CD4-positive, alpha-beta T cell (primary cell): ENCODE data around the gene ADCY5. TPM values are rescaled to one million over a fixed set of nuclear protein-coding genes. Genes with fewer than 3 reads are reported as not detected.

ENCODE experiments used
- ATAC-seq: fragments of 200-7000 bp; cut with Tn5 transposase; one replicate; pipeline ENCODE4 v1.10.0; 2022; ENCODE audit warnings: mild to moderate bottlenecking; ENCODE audit not compliant: poor library complexity
- CTCF ChIA-PET: fragments of 350-600 bp; sonication (Branson Sonifier 250); formaldehyde crosslinking; loops from one replicate; lab custom pipeline; 2021; ENCODE audit warnings: antibody characterized with exemption, inconsistent platforms; lab: Charles Lee
- POLR2A ChIA-PET: fragments of 350-600 bp; sonication (Branson Sonifier 250); formaldehyde crosslinking; loops from one replicate; lab custom pipeline; 2021; ENCODE audit warnings: antibody characterized with exemption, inconsistent platforms; lab: Charles Lee
- DNase-seq, 14 experiments: peaks; one replicate each; pipeline ENCODE4 v3.0.0-alpha.2; 2013 to 2020; ENCODE audit warnings: mixed read lengths in 2 of 14
- H3K27ac ChIP-seq, 2 donors: one replicate each; pipeline versions ENCODE4 v1.5.1 to v1.7.0; 2013; ENCODE audit warnings: low read length in 2 of 2, low read depth in 1 of 2, mild to moderate bottlenecking in 1 of 2
- H3K27me3 ChIP-seq, 2 experiments: 1 replicate in 1 of 2; 2 replicates in 1 of 2; pipeline versions ENCODE4 v1.6.1 to v1.7.0; 2013; ENCODE audit warnings: low read length in 2 of 2, control low read depth in 1 of 2, mild to moderate bottlenecking in 1 of 2, moderate library complexity in 1 of 2; ENCODE audit not compliant: insufficient read depth in 2 of 2, control insufficient read depth in 1 of 2
- H3K36me3 ChIP-seq: one replicate; pipeline ENCODE4 v1.6.1; 2013; ENCODE audit warnings: low read length, control low read depth; ENCODE audit not compliant: insufficient read depth
- H3K4me1 ChIP-seq: one replicate; pipeline ENCODE4 v1.6.1; 2013; ENCODE audit warnings: low read length, control low read depth; ENCODE audit not compliant: insufficient read depth
- H3K4me3 ChIP-seq: one replicate; pipeline ENCODE4 v1.5.1; 2013; ENCODE audit warnings: mild to moderate bottlenecking, low read length, moderate library complexity
- H3K9me3 ChIP-seq, 2 experiments: 1 replicate in 1 of 2; 2 replicates in 1 of 2; pipeline versions ENCODE4 v1.6.1 to v1.7.0; 2013; ENCODE audit warnings: low read length in 2 of 2, mild to moderate bottlenecking in 2 of 2, control low read depth in 1 of 2, moderate library complexity in 1 of 2; ENCODE audit not compliant: control insufficient read depth in 1 of 2, insufficient read depth in 1 of 2
- H3K27ac Mint-ChIP-seq: one replicate; pipeline ENCODE4 v1.8.0; 2020; ENCODE audit warnings: mixed read lengths
- H3K27me3 Mint-ChIP-seq: one replicate; pipeline ENCODE4 v1.8.0; 2021; ENCODE audit warnings: mixed read lengths
- H3K36me3 Mint-ChIP-seq: one replicate; pipeline ENCODE4 v1.8.0; 2021; ENCODE audit warnings: low read depth, mixed read lengths
- H3K4me1 Mint-ChIP-seq: one replicate; pipeline ENCODE4 v1.8.0; 2021; ENCODE audit warnings: low read depth, mixed read lengths
- H3K4me3 Mint-ChIP-seq: one replicate; pipeline ENCODE4 v1.8.0; 2020; ENCODE audit warnings: mild to moderate bottlenecking, mixed read lengths
- H3K9me3 Mint-ChIP-seq: one replicate; pipeline ENCODE4 v1.8.0; 2020; ENCODE audit warnings: mixed read lengths
- CTCF ChIP-seq: fragments of 200-600 bp; IDR thresholded peaks from one replicate; pipeline ENCODE4 v1.8.0; 2022; ENCODE audit warnings: antibody characterized with exemption, mild to moderate bottlenecking
- intact Hi-C, 2 experiments: fragments of 100-400 bp; cut with DNase I in 1 of 2; cut with micrococcal nuclease in 1 of 2; formaldehyde crosslinking; loops; one replicate each; pipeline versions ENCODE4 v1.15.1 to v1.9.0; 2023 to 2025; cut with DNase I, micrococcal nuclease
- total RNA-seq, 174 experiments: library from RNA in 2 of 174; stranded (reverse) in 2 of 174; gene quantifications; one replicate each; pipeline ENCODE4 v1.2.3 and lab custom pipeline; 2021 to 2026

The ADCY5 gene
- total RNA-seq, 2 experiments from 2014 or later: not detected

- Mint-ChIP-seq H3K4me3 (no peak overlapping the region), H3K9me3 (no peaks in the 10 kb centered on the region), H3K27ac (no peak overlapping the region), H3K27me3 (peaks cover 57% of the 10 kb centered on the region), H3K36me3 (no peaks in the 10 kb centered on the region), H3K4me1 (no peaks in the 10 kb centered on the region)
- no peak for DNase-seq
- Histone ChIP-seq H3K4me3 (no peak overlapping the region), H3K36me3 (no peaks in the 10 kb centered on the region), H3K4me1 (no peaks in the 10 kb centered on the region), H3K27me3 (peaks cover 11 to 29% of the 10 kb centered on the region in 2 experiments), H3K27ac (no peak overlapping the region), H3K9me3 (no peaks in the 10 kb centered on the region)
- POLR2A ChIA-PET: no interaction called here
- CTCF ChIA-PET: no interaction called here
- intact Hi-C loops: no loop called here
- TF ChIP-seq CTCF: no peak
- no peak for ATAC-seq
Measured at GRCh38 chr3:123458255-123458654, 9.4 kb upstream of the ADCY5 start.

GRCh38 chr3:123457841-123458240, 9.0 kb upstream of the ADCY5 start:
- Histone ChIP-seq H3K27ac (no peak overlapping the region), H3K9me3 (no peaks in the 10 kb centered on the region), H3K4me1 (no peaks in the 10 kb centered on the region), H3K36me3 (no peaks in the 10 kb centered on the region), H3K4me3 (no peak overlapping the region), H3K27me3 (peaks cover 11 to 32% of the 10 kb centered on the region in 2 experiments)
- DNase-seq: no peak
- no peaks in the 10 kb centered on the region for H3K4me1 Mint-ChIP-seq
- no peaks in the 10 kb centered on the region for H3K9me3 Mint-ChIP-seq
- H3K27ac Mint-ChIP-seq: no peak overlapping the region
- intact Hi-C loops: no loop called here
- H3K4me3 Mint-ChIP-seq: no peak overlapping the region
- H3K36me3 Mint-ChIP-seq: no peaks in the 10 kb centered on the region
- peaks cover 57% of the 10 kb centered on the region for H3K27me3 Mint-ChIP-seq
- POLR2A ChIA-PET: no interaction called here
- CTCF ChIA-PET: no interaction called here
- TF ChIP-seq CTCF: no peak
- no peak for ATAC-seq

GRCh38 chr3:123453675-123454074, 4.8 kb upstream of the ADCY5 start:
- intact Hi-C loops: no loop called here
- no peak for TF ChIP-seq CTCF
- H3K27ac Mint-ChIP-seq: no peak overlapping the region
- Histone ChIP-seq H3K27me3 (peaks cover 23 to 40% of the 10 kb centered on the region in 2 experiments), H3K4me1 (peaks cover 6% of the 10 kb centered on the region), H3K36me3 (no peaks in the 10 kb centered on the region), H3K9me3 (peaks cover 0 to 4% of the 10 kb centered on the region in 2 experiments), H3K27ac (no peak overlapping the region), H3K4me3 (no peak overlapping the region)
- ATAC-seq: no peak
- DNase-seq: no peak
- ChIA-PET POLR2A (no interaction called here), CTCF (no interaction called here)
- peaks cover 4% of the 10 kb centered on the region for H3K4me1 Mint-ChIP-seq
- no peak overlapping the region for H3K4me3 Mint-ChIP-seq
- no peaks in the 10 kb centered on the region for H3K36me3 Mint-ChIP-seq
- H3K27me3 Mint-ChIP-seq: peaks cover 68% of the 10 kb centered on the region
- no peaks in the 10 kb centered on the region for H3K9me3 Mint-ChIP-seq
